HL-60/S4 (cell line): Measurements from ENCODE around the gene SEC16B.
"Not testable (repeated sequence)": the region's sequence is repeated elsewhere in the genome, so short reads cannot be mapped to it uniquely, and the experiment has no call there.

Source experiments
- in situ Hi-C: fragments of 300-500 bp; cut with MboI; formaldehyde crosslinking; loops from 2 replicates; pipeline ENCODE4 v1.14.3; 2022; ENCODE audit warnings: low sequenced_read_pairs

Gene SEC16B, protein sequence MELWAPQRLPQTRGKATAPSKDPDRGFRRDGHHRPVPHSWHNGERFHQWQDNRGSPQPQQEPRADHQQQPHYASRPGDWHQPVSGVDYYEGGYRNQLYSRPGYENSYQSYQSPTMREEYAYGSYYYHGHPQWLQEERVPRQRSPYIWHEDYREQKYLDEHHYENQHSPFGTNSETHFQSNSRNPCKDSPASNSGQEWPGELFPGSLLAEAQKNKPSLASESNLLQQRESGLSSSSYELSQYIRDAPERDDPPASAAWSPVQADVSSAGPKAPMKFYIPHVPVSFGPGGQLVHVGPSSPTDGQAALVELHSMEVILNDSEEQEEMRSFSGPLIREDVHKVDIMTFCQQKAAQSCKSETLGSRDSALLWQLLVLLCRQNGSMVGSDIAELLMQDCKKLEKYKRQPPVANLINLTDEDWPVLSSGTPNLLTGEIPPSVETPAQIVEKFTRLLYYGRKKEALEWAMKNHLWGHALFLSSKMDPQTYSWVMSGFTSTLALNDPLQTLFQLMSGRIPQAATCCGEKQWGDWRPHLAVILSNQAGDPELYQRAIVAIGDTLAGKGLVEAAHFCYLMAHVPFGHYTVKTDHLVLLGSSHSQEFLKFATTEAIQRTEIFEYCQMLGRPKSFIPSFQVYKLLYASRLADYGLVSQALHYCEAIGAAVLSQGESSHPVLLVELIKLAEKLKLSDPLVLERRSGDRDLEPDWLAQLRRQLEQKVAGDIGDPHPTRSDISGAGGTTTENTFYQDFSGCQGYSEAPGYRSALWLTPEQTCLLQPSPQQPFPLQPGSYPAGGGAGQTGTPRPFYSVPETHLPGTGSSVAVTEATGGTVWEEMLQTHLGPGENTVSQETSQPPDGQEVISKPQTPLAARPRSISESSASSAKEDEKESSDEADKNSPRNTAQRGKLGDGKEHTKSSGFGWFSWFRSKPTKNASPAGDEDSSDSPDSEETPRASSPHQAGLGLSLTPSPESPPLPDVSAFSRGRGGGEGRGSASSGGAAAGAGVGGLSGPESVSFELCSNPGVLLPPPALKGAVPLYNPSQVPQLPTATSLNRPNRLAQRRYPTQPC

DNA sequence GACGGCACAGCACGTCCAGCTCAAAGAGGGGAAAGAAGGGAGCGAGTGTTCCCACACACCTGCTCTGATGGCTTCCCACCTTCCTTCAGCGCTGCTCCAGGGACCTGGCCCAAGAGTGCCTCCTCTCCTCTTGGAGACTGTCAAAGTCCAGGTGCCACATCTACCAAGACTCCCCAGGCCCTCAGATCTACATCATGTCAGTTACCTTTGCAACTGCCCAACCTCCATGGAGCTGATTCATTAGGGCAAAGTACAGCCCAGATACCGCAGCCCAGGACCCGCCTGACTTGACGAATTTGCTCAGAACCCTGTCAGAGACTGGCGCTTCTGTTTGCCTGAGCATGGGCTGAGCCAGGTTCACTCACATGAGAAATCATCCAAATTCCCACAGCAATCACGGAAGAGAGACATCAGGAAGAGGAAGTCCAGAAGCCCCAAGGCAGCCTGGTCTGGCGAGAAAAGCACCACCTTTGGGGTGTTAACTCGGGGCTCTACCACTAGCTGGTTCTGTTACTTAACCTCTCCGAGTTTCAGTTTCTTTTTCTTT lies at the start of gene SEC16B:
TSS of gene SEC16B (minus strand) at position 234 of the 547 bp plus-strand sequence. CDS start 2,077 bp downstream, outside the sequence.
- in situ Hi-C loops, result no loop called here

DNA sequence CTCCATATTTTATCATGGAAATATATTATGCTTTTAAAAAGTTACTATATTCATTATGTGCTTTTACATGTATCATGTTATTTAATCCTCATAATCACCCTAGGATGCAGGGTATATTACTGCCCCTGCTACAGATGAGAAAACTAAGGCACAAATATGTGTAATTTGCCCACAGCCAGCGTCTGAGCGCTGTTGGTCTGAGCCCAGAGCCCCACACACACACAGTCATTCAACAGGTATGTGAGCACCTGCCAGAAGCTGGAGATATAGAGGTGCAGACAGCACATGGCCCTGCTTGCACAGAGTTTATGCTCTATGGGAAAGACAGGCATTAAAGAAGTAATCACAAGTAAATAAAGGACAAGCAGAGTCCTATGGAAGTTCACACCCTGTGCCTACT lies 49.8 kb upstream of the SEC16B start:
- in situ Hi-C loops, result no loop called here

- in situ Hi-C loops, result no loop called here
These were observed 49.4 kb upstream of the SEC16B start for GRCh38 chr1:178019208-178019607.

DNA sequence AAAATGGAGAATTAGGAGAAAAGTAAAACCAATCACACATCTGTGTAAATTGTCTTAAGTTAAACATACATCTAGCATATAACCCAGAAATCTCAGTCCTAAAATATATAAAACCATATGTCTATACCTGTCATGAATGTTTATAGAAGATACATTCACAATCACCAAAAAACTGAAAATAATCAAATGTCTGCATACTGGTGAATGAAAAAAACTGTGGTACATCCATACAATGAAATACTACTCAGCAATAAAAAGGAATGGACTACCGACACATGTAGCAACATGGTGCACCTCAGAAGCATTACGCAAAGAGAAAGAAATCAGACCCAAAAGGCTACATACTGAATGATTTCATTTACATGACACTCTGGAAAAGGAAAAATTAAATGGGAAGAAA lies 47.7 kb upstream of the SEC16B start:
- in situ Hi-C loops, result no loop called here

GRCh38 chr1:178011864-178012503 lies 42.1 kb upstream of the SEC16B start:
- in situ Hi-C loops, result no loop called here

DNA sequence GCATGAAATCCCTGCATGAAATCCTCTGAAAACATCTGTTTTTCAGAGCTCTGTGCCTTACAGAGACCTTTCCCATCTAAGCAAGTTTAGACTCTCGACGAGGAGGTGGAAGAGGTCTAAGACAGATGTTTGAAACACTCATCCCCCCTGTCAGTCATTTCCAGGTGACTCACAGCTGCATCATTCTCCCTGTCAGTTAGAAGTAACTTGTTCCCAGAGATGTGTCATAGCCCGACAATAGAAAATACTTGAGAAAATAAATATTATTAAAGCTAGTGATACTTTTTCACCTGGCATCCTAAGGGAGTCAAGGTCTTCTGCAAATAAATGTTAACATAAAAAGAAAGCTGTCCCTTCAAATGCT lies 41.6 kb upstream of the SEC16B start:
- in situ Hi-C loops, result no loop called here

DNA sequence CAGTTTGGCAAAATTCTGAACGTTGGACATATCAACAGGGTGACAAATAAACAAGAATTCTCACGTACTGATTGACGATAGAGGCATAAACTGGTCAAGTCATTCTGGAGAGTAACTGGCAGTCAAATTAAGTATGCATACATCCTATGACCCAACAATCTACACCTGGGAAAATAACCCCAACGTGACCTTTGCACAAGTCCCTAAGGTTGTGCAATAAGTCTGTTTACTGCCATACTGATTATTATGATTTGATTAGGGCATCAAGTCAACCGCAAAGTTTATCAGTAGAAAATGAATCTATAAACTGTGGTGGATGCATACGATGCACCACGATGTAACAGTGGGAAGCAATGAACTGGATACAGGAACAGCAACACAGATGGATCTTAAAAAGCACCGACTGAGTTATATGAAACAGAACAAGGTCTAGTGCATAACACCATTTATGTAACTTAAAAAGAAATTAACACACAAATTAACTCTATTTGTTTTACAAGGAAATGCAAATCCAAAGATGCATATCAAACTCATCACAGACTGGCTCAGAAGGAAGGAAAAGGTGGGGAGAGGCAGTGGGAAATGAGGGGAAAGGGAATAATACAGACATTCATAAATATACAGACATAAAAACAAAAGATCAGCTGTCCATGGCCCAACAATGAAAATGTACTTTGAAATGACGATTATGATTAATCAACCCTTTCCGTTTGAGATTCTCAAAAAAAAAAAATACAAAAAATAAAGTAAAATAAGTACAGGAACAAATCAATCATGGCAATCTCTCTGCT lies 41.0 kb upstream of the SEC16B start:
- in situ Hi-C loops, result no loop called here

GRCh38 chr1:178006043-178006442 lies 36.2 kb upstream of the SEC16B start:
- in situ Hi-C loops, result no loop called here

DNA sequence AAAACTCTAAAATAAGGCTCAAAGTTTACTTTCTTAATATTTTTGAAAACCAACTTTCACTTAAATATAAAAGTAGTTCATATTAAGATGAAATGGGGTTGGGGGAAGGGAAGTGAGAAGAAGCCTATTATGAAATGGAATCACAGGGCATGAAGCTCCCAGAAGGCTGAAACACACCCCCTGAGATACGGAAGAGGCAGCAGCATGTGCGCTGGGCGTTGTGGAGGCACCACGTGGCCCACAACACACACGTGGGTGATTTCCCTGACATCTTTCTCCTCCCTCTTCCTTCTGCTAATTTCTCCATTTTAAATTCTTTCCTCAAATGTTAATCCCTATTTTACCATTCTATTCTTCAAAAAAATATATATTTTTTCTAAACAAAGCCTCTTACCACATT lies 35.6 kb upstream of the SEC16B start:
- in situ Hi-C loops, result no loop called here

GRCh38 chr1:178004926-178005391 lies 35.1 kb upstream of the SEC16B start:
- in situ Hi-C loops, result no loop called here

- in situ Hi-C loops, result no loop called here
These were observed 29.1 kb upstream of the SEC16B start for GRCh38 chr1:177998696-177999631.

DNA sequence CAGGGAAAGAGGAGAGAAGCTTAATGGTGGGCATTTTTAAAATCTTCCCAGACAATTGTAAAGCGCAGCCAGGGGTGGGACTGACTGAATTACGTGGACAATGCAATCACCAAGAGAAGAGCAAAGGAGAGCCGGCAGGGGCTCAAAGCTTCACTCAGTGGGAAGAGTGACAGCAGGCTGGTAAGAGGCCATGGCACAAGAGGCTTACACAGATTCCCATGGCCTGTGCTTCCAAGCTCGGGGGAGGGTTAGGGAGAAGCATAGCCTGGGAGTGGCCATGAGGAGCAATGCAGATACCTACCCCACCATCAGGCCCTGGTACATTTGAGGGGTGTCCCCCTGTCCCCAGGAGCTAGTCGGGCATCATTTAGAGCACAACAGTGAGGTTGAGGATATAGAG lies 27.1 kb upstream of the SEC16B start:
- in situ Hi-C loops, result no loop called here

GRCh38 chr1:177995369-177995768 lies 25.5 kb upstream of the SEC16B start:
- in situ Hi-C loops, result no loop called here

- in situ Hi-C loops, result not testable (repeated sequence)
These were observed 16.4 kb upstream of the SEC16B start for GRCh38 chr1:177986281-177986680.

GRCh38 chr1:177984761-177985160 lies 14.9 kb upstream of the SEC16B start:
- in situ Hi-C loops, result no loop called here

GRCh38 chr1:177984136-177984525 lies 14.3 kb upstream of the SEC16B start:
- in situ Hi-C loops, result no loop called here

DNA sequence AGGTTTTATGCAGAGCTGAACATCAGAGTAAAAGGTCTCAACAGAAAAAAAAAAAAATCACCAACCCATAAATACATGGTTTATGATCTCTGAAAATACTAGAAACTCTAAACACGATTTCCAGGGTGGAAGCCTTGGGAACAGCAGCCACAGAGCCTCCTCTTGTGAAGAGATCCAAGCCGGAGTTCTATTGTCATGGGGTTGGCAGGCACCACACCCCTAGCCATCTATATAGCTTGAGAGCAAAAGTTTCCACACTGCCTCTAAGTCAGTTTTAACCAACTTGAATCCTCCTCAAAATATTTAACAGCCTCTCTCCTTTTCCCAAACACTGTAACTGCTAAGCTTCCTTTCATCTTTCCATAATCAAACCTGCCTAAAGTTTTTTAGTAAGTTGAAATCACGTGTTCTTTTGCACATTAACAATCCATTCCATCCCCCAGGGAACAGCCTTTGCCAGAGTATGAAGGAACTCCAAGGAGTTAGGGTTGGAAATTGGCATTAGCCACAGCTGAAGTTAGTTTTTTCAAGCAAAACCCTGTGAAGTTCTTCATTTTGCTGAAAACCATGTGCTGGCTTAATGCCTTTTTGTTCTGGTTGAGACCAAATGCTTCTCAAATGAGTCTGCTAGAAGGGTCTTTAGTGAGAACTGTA lies 13.8 kb upstream of the SEC16B start:
- in situ Hi-C loops, result no loop called here

GRCh38 chr1:177983077-177983476 lies 13.2 kb upstream of the SEC16B start:
- in situ Hi-C loops, result no loop called here
